Motor neuron (in vitro differentiated cells): Measurements from ENCODE around the gene PSMB7. TPM values are rescaled to one million over a fixed set of nuclear protein-coding genes. Genes with fewer than 3 reads are reported as not detected.
A peak's percentile ranks its signal among the peaks of the same experiment; 100 is the strongest.

Source experiments
- ATAC-seq, 8 experiments: fragments of 200-7000 bp; cut with Tn5 transposase; replicated peaks in 6 of 8; 2 replicates each; pipeline ENCODE4 v1.8.0; 2021; ENCODE audit warnings: mild to moderate bottlenecking in 8 of 8, moderate library complexity in 8 of 8
- H3K27ac ChIP-seq, 2 donors: fragments of 250-450 bp; sonication (Bioruptor Pico); 2 replicates each; pipeline ENCODE4 v1.9.0; 2021; ENCODE audit warnings: antibody characterized with exemption in 2 of 2, mild to moderate bottlenecking in 2 of 2, moderate library complexity in 1 of 2
- H3K4me1 ChIP-seq, 2 donors: fragments of 250-450 bp; sonication (Bioruptor Pico); replicated peaks in 1 of 2; 2 replicates each; pipeline ENCODE4 v1.6.1; 2021; ENCODE audit warnings: antibody characterized with exemption in 2 of 2, mild to moderate bottlenecking in 2 of 2, moderate library complexity in 1 of 2
- H3K4me3 ChIP-seq, 5 donors: fragments of 250-450 bp; sonication (Bioruptor Pico); 2 replicates each; pipeline ENCODE4 v1.9.0; 2021; ENCODE audit warnings: antibody characterized with exemption in 5 of 5, mild to moderate bottlenecking in 5 of 5, moderate library complexity in 4 of 5
- WGBS, 10 experiments: fragments of 450-650 bp; shearing (Covaris generic); methylation state at CpG; one replicate each; pipeline ENCODE4 v1.0.0; 2022; 5-methylcytosine and 5-hydroxymethylcytosine counted together
- in situ Hi-C, 9 experiments: fragments of 400-800 bp; cut with MboI; loops; one replicate each; pipeline ENCODE4 v1.15.0; 2021; ENCODE audit warnings: low sequenced_read_pairs in 9 of 9, low pct_unique_long_range_greater_than_20kb in 2 of 9; ENCODE audit not compliant: unreplicated experiment in 9 of 9
- total RNA-seq, 8 experiments: library from RNA; unstranded; fragments of 300-600 nt; gene quantifications; 2 replicates each; pipeline versions ENCODE4 v1.2.3 to v1.2.4, GENCODE V29; 2022

The PSMB7 gene
- total RNA-seq, 8 experiments from 2014 or later = 169 to 289 (median 207) TPM

- H3K4me1 ChIP-seq = peaks cover 5 to 17% of the 10 kb centered on the region in 2 donors
- no peak overlapping the region for H3K4me3 ChIP-seq
- in situ Hi-C loops = no loop called here
- 63 to 100% (median 96%) methylated on average over 1 to 12 of the region's 19 CpGs; no CpG with 5 or more reads in 5 of the 10 experiments for WGBS, 10 experiments
- no peak overlapping the region for H3K27ac ChIP-seq
- no peak for ATAC-seq
Measured at GRCh38 chr9:124452326-124452725, 37.1 kb upstream of the PSMB7 start.

- Histone ChIP-seq H3K4me1 (peaks cover 5 to 17% of the 10 kb centered on the region in 2 donors), H3K4me3 (no peak overlapping the region), H3K27ac (no peak overlapping the region)
- peak in 1 of 8 experiments; percentile 17 for ATAC-seq
- WGBS, 10 experiments = 17 to 63% (median 54%) methylated on average over 1 to 15 of the region's 19 CpGs; no CpG with 5 or more reads in 4 of the 10 experiments
- in situ Hi-C loops = no loop called here
Measured at GRCh38 chr9:124450931-124451661, 35.9 kb upstream of the PSMB7 start.

GRCh38 chr9:124450241-124450924 is 35.1 kb upstream of the PSMB7 start, which contains the start of gene ADGRD2:
TSS of gene ADGRD2 (plus strand) at chr9:124450451. CDS start at chr9:124451667, 1,216 bp downstream.
- no peak within 1 kb of the TSS for H3K27ac ChIP-seq
- peak; percentile 25 to 72 (median 60) for ATAC-seq
- H3K4me1 ChIP-seq = peaks cover 5 to 17% of the 10 kb centered on the region in 2 donors
- peak within 1 kb of the TSS in 1 of 5 donors; percentile 1 for H3K4me3 ChIP-seq
- in situ Hi-C loops = no loop called here
- 0 to 8% (median 5%) methylated on average over 3 to 13 of the region's 41 CpGs; no CpG with 5 or more reads in 6 of the 10 experiments for WGBS, 10 experiments

- 40 to 100% (median 87%) methylated on average over 1 to 3 of the region's 13 CpGs; no CpG with 5 or more reads in 4 of the 10 experiments for WGBS, 10 experiments
- no peak overlapping the region for H3K4me3 ChIP-seq
- H3K27ac ChIP-seq = no peak overlapping the region
- ATAC-seq = no peak
- peaks cover 5 to 17% of the 10 kb centered on the region in 2 donors for H3K4me1 ChIP-seq
- in situ Hi-C loops = loop anchor here in 1 of 9 experiments (25.0 kb wide), 1 partner anchor 88 kb away; no protein-coding TSS in a partner anchor
Measured at GRCh38 chr9:124449381-124450151, 34.3 kb upstream of the PSMB7 start.

GRCh38 chr9:124448019-124448418 is 32.8 kb upstream of the PSMB7 start:
- Histone ChIP-seq H3K4me1 (peaks cover 5 to 15% of the 10 kb centered on the region in 2 donors), H3K27ac (no peak overlapping the region), H3K4me3 (no peak overlapping the region)
- in situ Hi-C loops = loop anchor here in 1 of 9 experiments (25.0 kb wide), 1 partner anchor 89 kb away; no protein-coding TSS in a partner anchor
- peak in 5 of 8 experiments; percentile 74 to 93 (median 90) for ATAC-seq
- WGBS, 10 experiments = 20 to 95% (median 60%) methylated on average over 1 to 4 of the region's 7 CpGs; no CpG with 5 or more reads in 5 of the 10 experiments

- no peak for ATAC-seq
- H3K27ac ChIP-seq = no peak overlapping the region
- 0 to 92% (median 50%) methylated on average over 1 to 3 of the region's 4 CpGs; no CpG with 5 or more reads in 2 of the 10 experiments for WGBS, 10 experiments
- in situ Hi-C loops = loop anchor here in 1 of 9 experiments (25.0 kb wide), 1 partner anchor 90 kb away; no protein-coding TSS in a partner anchor
- H3K4me3 ChIP-seq = no peak overlapping the region
- peaks cover 5 to 15% of the 10 kb centered on the region in 2 donors for H3K4me1 ChIP-seq
Measured at GRCh38 chr9:124447297-124447661, 32.0 kb upstream of the PSMB7 start.

- peaks cover 0 to 2% of the 10 kb centered on the region in 2 donors for H3K4me1 ChIP-seq
- WGBS, 10 experiments = 11 to 100% (median 81%) methylated on average over 1 to 3 of the region's 3 CpGs
- ATAC-seq = no peak
- in situ Hi-C loops = loop anchor here in 1 of 9 experiments (25.0 kb wide), 1 partner anchor 93 kb away; no protein-coding TSS in a partner anchor
- H3K4me3 ChIP-seq = no peak overlapping the region
- H3K27ac ChIP-seq = no peak overlapping the region
Measured at GRCh38 chr9:124444166-124444565, 28.9 kb upstream of the PSMB7 start.

GRCh38 chr9:124443625-124444024 is 28.4 kb upstream of the PSMB7 start:
- Histone ChIP-seq H3K4me3 (no peak overlapping the region), H3K27ac (no peak overlapping the region), H3K4me1 (peaks cover 0 to 2% of the 10 kb centered on the region in 2 donors)
- 0 to 90% (median 58%) methylated on average over 1 to 2 of the region's 2 CpGs; no CpG with 5 or more reads in 1 of the 10 experiments for WGBS, 10 experiments
- in situ Hi-C loops = loop anchor here in 1 of 9 experiments (25.0 kb wide), 1 partner anchor 94 kb away; no protein-coding TSS in a partner anchor
- no peak for ATAC-seq

GRCh38 chr9:124442826-124443225 is 27.6 kb upstream of the PSMB7 start:
- Histone ChIP-seq H3K4me3 (no peak overlapping the region), H3K4me1 (no peaks in the 10 kb centered on the region), H3K27ac (no peak overlapping the region)
- in situ Hi-C loops = loop anchor here in 1 of 9 experiments (25.0 kb wide), 1 partner anchor 94 kb away; no protein-coding TSS in a partner anchor
- ATAC-seq = no peak
- WGBS, 10 experiments = 0 to 100% (median 80%) methylated on average over 1 to 3 of the region's 3 CpGs; no CpG with 5 or more reads in 1 of the 10 experiments

- no peaks in the 10 kb centered on the region for H3K4me1 ChIP-seq
- ATAC-seq = peak in 2 of 8 experiments; percentile 43 to 78
- in situ Hi-C loops = loop anchor here in 1 of 9 experiments (25.0 kb wide), 1 partner anchor 95 kb away; no protein-coding TSS in a partner anchor
- H3K27ac ChIP-seq = no peak overlapping the region
- H3K4me3 ChIP-seq = no peak overlapping the region
Measured at GRCh38 chr9:124442379-124442778, 27.1 kb upstream of the PSMB7 start.

- Histone ChIP-seq H3K27ac (no peak overlapping the region), H3K4me1 (no peaks in the 10 kb centered on the region), H3K4me3 (no peak overlapping the region)
- in situ Hi-C loops = loop anchor here in 1 of 9 experiments (25.0 kb wide), 1 partner anchor 96 kb away; no protein-coding TSS in a partner anchor
- 60 to 93% (median 87%) methylated on average over 3 to 8 of the region's 16 CpGs; no CpG with 5 or more reads in 4 of the 10 experiments for WGBS, 10 experiments
- no peak for ATAC-seq
Measured at GRCh38 chr9:124441291-124441690, 26.0 kb upstream of the PSMB7 start.

- peaks cover 0 to 3% of the 10 kb centered on the region in 2 donors for H3K4me1 ChIP-seq
- in situ Hi-C loops = loop anchor here in 1 of 9 experiments (25.0 kb wide), 1 partner anchor 97 kb away; no protein-coding TSS in a partner anchor
- no peak overlapping the region for H3K4me3 ChIP-seq
- ATAC-seq = no peak
- WGBS, 10 experiments = 54 to 94% (median 80%) methylated on average over 1 to 5 of the region's 10 CpGs; no CpG with 5 or more reads in 5 of the 10 experiments
- H3K27ac ChIP-seq = no peak overlapping the region
Measured at GRCh38 chr9:124440786-124441185, 25.5 kb upstream of the PSMB7 start.
